ENCODE data around the gene RAE1. TPM values are rescaled to one million over a fixed set of nuclear protein-coding genes. Genes with fewer than 3 reads are reported as not detected.
"Not testable (repeated sequence)": the region's sequence is repeated elsewhere in the genome, so short reads cannot be mapped to it uniquely, and the experiment has no call there.

Gene RAE1
- total and polyA plus RNA-seq, 3 donors from 2014 or later, result 111 to 292 (median 157) TPM

GRCh38 chr20:57350081-57350710, 859 bp upstream of the RAE1 start:
- no peak for DNase-seq

GRCh38 chr20:57350726-57351041, 371 bp upstream of the RAE1 start:
- H3K4me1 ChIP-seq; H3K36me3 ChIP-seq (ENCODE audit: low read depth, missing control alignments); intact Hi-C loops (cut with DNase I; ENCODE audit: low total_unique reads); H3K27me3 ChIP-seq; H3K9me3 ChIP-seq; DNase-seq: not testable (repeated sequence)
- WGBS, 2 donors, result 11 to 20% methylated on average over 1 to 15 of the region's 24 CpGs
- Histone ChIP-seq H3K27ac (peak overlapping the region; percentile 57 to 84), H3K4me3 (peak overlapping the region; percentile 82)

More at GRCh38 chr20:57350081-57350710, 859 bp upstream of the RAE1 start:
- no peak for TF ChIP-seq CTCF (IDR thresholded peaks at IDR 0.05)
- no peak for TF ChIP-seq POLR2A (IDR thresholded peaks at IDR 0.05)
- Histone ChIP-seq H3K4me1 (no peaks in the 10 kb centered on the region), H3K9me3 (no peaks in the 10 kb centered on the region), H3K27me3 (no peaks in the 10 kb centered on the region), H3K36me3 (ENCODE audit: low read depth, missing control alignments) (no peaks in the 10 kb centered on the region), H3K27ac (no peak overlapping the region), H3K4me3 (peak overlapping the region in 1 of 2 donors; percentile 82)
- intact Hi-C loops (cut with DNase I; ENCODE audit: low total_unique reads), result no loop called here
- 46 to 71% methylated on average over 15 to 16 of the region's 16 CpGs for WGBS, 2 donors

- H3K9me3 ChIP-seq, result no peaks in the 10 kb centered on the region
- H3K4me3 ChIP-seq, result no peak overlapping the region
- H3K36me3 ChIP-seq (ENCODE audit: low read depth, missing control alignments), result no peaks in the 10 kb centered on the region
- WGBS, 2 donors, result 51 to 63% methylated on average over 5 to 6 of the region's 6 CpGs
- no peaks in the 10 kb centered on the region for H3K4me1 ChIP-seq
- TF ChIP-seq CTCF (IDR thresholded peaks at IDR 0.05) (no peak), POLR2A (IDR thresholded peaks at IDR 0.05) (no peak)
- H3K27me3 ChIP-seq, result no peaks in the 10 kb centered on the region
- intact Hi-C loops (cut with DNase I; ENCODE audit: low total_unique reads), result no loop called here
- H3K27ac ChIP-seq, result no peak overlapping the region
- no peak for DNase-seq
Observed at GRCh38 chr20:57352305-57352704, 1.2 kb downstream of the RAE1 start.

GRCh38 chr20:57353351-57353750, 2.3 kb downstream of the RAE1 start:
- Histone ChIP-seq H3K27me3 (no peaks in the 10 kb centered on the region), H3K27ac (no peak overlapping the region), H3K4me3 (no peak overlapping the region), H3K9me3 (no peaks in the 10 kb centered on the region), H3K4me1 (no peaks in the 10 kb centered on the region), H3K36me3 (ENCODE audit: low read depth, missing control alignments) (no peaks in the 10 kb centered on the region)
- intact Hi-C loops (cut with DNase I; ENCODE audit: low total_unique reads), result no loop called here
- DNase-seq, result no peak
- no peak for TF ChIP-seq POLR2A (IDR thresholded peaks at IDR 0.05)
- no peak for TF ChIP-seq CTCF (IDR thresholded peaks at IDR 0.05)
- WGBS, 2 donors, result 86 to 91% methylated on average over 9 of the region's 9 CpGs

GRCh38 chr20:57361517-57361916, 10.5 kb downstream of the RAE1 start:
- Histone ChIP-seq H3K4me1 (no peaks in the 10 kb centered on the region), H3K9me3 (no peaks in the 10 kb centered on the region), H3K4me3 (no peak overlapping the region), H3K27me3 (no peaks in the 10 kb centered on the region), H3K27ac (no peak overlapping the region), H3K36me3 (ENCODE audit: low read depth, missing control alignments) (no peaks in the 10 kb centered on the region)
- DNase-seq, result no peak
- TF ChIP-seq CTCF (IDR thresholded peaks at IDR 0.05), result no peak
- no peak for TF ChIP-seq POLR2A (IDR thresholded peaks at IDR 0.05)
- WGBS, 2 donors, result 91 to 95% methylated on average over 6 of the region's 6 CpGs
- intact Hi-C loops (cut with DNase I; ENCODE audit: low total_unique reads), result no loop called here

Measured in testis (tissue), 3 donors.